Measurements from ENCODE around the gene INPP5D.

Gene INPP5D

GRCh38 chr2:233074106-233074505, 14.0 kb downstream of the INPP5D start:
- H3K27me3 ChIP-seq: no peaks in the 10 kb centered on the region
- no peak overlapping the region for H3K4me3 ChIP-seq
- H3K9ac ChIP-seq: peak overlapping the region in 7 of 11 experiments; percentile 3 to 80 (median 57); a peak in 7 of 22 replicates
- H3K9me3 ChIP-seq (replicated peaks in 1 of 11): peaks cover 0 to 22% (median 20%) of the 10 kb centered on the region in 11 experiments; a peak in 19 of 22 replicates
- H3K4me2 ChIP-seq: peak overlapping the region; percentile 71 to 98 (median 90); a peak in 21 of 22 replicates
- H4K20me1 ChIP-seq: peaks cover 9 to 68% (median 31%) of the 10 kb centered on the region in 11 experiments; a peak in 18 of 22 replicates
- H3K27ac ChIP-seq: peak overlapping the region; percentile 7 to 96 (median 84); a peak in 19 of 22 replicates
- no peak for TF ChIP-seq Cebpa-rat (IDR thresholded peaks at IDR 0.05)
- peaks cover 39 to 83% (median 62%) of the 10 kb centered on the region in 11 experiments for H3K36me3 ChIP-seq
- H3K4me1 ChIP-seq: peaks cover 67 to 87% (median 75%) of the 10 kb centered on the region in 10 experiments

GRCh38 chr2:233075141-233075965, 15.2 kb downstream of the INPP5D start:
- Histone ChIP-seq H3K36me3 (peaks cover 39 to 83% (median 63%) of the 10 kb centered on the region in 11 experiments), H4K20me1 (peaks cover 8 to 56% (median 27%) of the 10 kb centered on the region in 11 experiments; a peak in 17 of 22 replicates)

GRCh38 chr2:233075966-233076339, 15.8 kb downstream of the INPP5D start:
- Histone ChIP-seq H3K4me2 (peak overlapping the region; percentile 71 to 98 (median 90)), H3K4me1 (peaks cover 76 to 87% (median 84%) of the 10 kb centered on the region in 10 experiments), H3K9me3 (replicated peaks in 1 of 11) (peaks cover 0 to 14% (median 11%) of the 10 kb centered on the region in 11 experiments; a peak in 19 of 22 replicates), H3K27ac (peak overlapping the region; percentile 68 to 98 (median 88)), H4K20me1 (peaks cover 8 to 52% (median 22%) of the 10 kb centered on the region in 11 experiments; a peak in 16 of 22 replicates), H3K36me3 (peaks cover 39 to 83% (median 61%) of the 10 kb centered on the region in 11 experiments), H3K27me3 (no peaks in the 10 kb centered on the region), H3K9ac (peak overlapping the region; percentile 61 to 80 (median 70); a peak in 21 of 22 replicates), H3K4me3 (peak overlapping the region in 9 of 10 experiments; percentile 11 to 44 (median 29); a peak in 11 of 20 replicates)
- no peak for TF ChIP-seq Cebpa-rat (IDR thresholded peaks at IDR 0.05)

More at GRCh38 chr2:233075141-233075965, 15.2 kb downstream of the INPP5D start:
- peak overlapping the region in 8 of 10 experiments; percentile 8 to 44 (median 28); a peak in 11 of 20 replicates for H3K4me3 ChIP-seq
- no peaks in the 10 kb centered on the region for H3K27me3 ChIP-seq
- peaks cover 76 to 87% (median 81%) of the 10 kb centered on the region in 10 experiments for H3K4me1 ChIP-seq
- H3K9me3 ChIP-seq (replicated peaks in 1 of 11): peaks cover 0 to 20% (median 17%) of the 10 kb centered on the region in 11 experiments; a peak in 19 of 22 replicates
- no peak for TF ChIP-seq Cebpa-rat (IDR thresholded peaks at IDR 0.05)
- H3K27ac ChIP-seq: peak overlapping the region; percentile 68 to 98 (median 88)
- peak overlapping the region; percentile 71 to 98 (median 90) for H3K4me2 ChIP-seq
- peak overlapping the region; percentile 61 to 80 (median 70); a peak in 21 of 22 replicates for H3K9ac ChIP-seq

- Histone ChIP-seq H3K9ac (peak overlapping the region in 9 of 11 experiments; percentile 61 to 80 (median 70); a peak in 15 of 22 replicates), H3K27ac (peak overlapping the region; percentile 68 to 98 (median 88); a peak in 20 of 22 replicates), H3K36me3 (peaks cover 34 to 83% (median 59%) of the 10 kb centered on the region in 11 experiments), H4K20me1 (peaks cover 11 to 47% (median 23%) of the 10 kb centered on the region in 11 experiments; a peak in 16 of 22 replicates), H3K4me1 (peaks cover 84 to 93% (median 92%) of the 10 kb centered on the region in 10 experiments), H3K27me3 (no peaks in the 10 kb centered on the region), H3K4me3 (peak overlapping the region in 3 of 10 experiments; percentile 11 to 29 (median 23); a peak in 3 of 20 replicates), H3K4me2 (peak overlapping the region; percentile 71 to 98 (median 90)), H3K9me3 (replicated peaks in 1 of 11) (peaks cover 0 to 7% (median 3%) of the 10 kb centered on the region in 11 experiments; a peak in 11 of 22 replicates)
- no peak for TF ChIP-seq Cebpa-rat (IDR thresholded peaks at IDR 0.05)
Observed at GRCh38 chr2:233076749-233077148, 16.6 kb downstream of the INPP5D start.

GRCh38 chr2:233079473-233079877, 19.3 kb downstream of the INPP5D start:
- H3K4me3 ChIP-seq: peak overlapping the region in 5 of 10 experiments; percentile 4 to 38 (median 34); a peak in 2 of 20 replicates
- H3K27ac ChIP-seq: peak overlapping the region; percentile 88 to 98 (median 95); a peak in 20 of 22 replicates
- peaks cover 97 to 100% (median 100%) of the 10 kb centered on the region in 10 experiments for H3K4me1 ChIP-seq
- H4K20me1 ChIP-seq: peaks cover 6 to 24% (median 13%) of the 10 kb centered on the region in 11 experiments; a peak in 15 of 22 replicates
- H3K9me3 ChIP-seq (replicated peaks in 1 of 11): 0 out of 22 replicates have a peak, but pooled peaks cover 0 to 3% (median 0%) of the 10 kb centered on the region in 11 experiments
- H3K27me3 ChIP-seq: no peaks in the 10 kb centered on the region
- TF ChIP-seq Cebpa-rat (IDR thresholded peaks at IDR 0.05): no peak
- peak overlapping the region; percentile 85 to 98 (median 92) for H3K4me2 ChIP-seq
- peaks cover 13 to 78% (median 47%) of the 10 kb centered on the region in 11 experiments; a peak in 21 of 22 replicates for H3K36me3 ChIP-seq
- H3K9ac ChIP-seq: peak overlapping the region in 10 of 11 experiments; percentile 11 to 87 (median 84); a peak in 14 of 22 replicates

GRCh38 chr2:233079953-233080835, 20.1 kb downstream of the INPP5D start:
- Histone ChIP-seq H3K4me1 (peaks cover 97 to 100% (median 100%) of the 10 kb centered on the region in 10 experiments), H3K4me2 (peak overlapping the region; percentile 85 to 98 (median 92)), H3K36me3 (peaks cover 13 to 77% (median 44%) of the 10 kb centered on the region in 11 experiments; a peak in 21 of 22 replicates), H3K4me3 (peak overlapping the region in 3 of 10 experiments; percentile 12 to 63 (median 13); a peak in 3 of 20 replicates), H4K20me1 (peaks cover under 1 to 16% (median 6%) of the 10 kb centered on the region in 11 experiments; a peak in 14 of 22 replicates), H3K27ac (peak overlapping the region; percentile 88 to 98 (median 95)), H3K27me3 (no peaks in the 10 kb centered on the region), H3K9ac (peak overlapping the region; percentile 79 to 88 (median 84); a peak in 19 of 22 replicates), H3K9me3 (replicated peaks in 1 of 11) (0 out of 22 replicates have a peak, but pooled peaks cover 0 to 3% (median 0%) of the 10 kb centered on the region in 11 experiments)
- no peak for TF ChIP-seq Cebpa-rat (IDR thresholded peaks at IDR 0.05)

GRCh38 chr2:233080836-233081229, 20.7 kb downstream of the INPP5D start:
- peak overlapping the region; percentile 88 to 98 (median 95) for H3K27ac ChIP-seq
- peak overlapping the region in 4 of 10 experiments; percentile 3 to 63 (median 12); a peak in 5 of 20 replicates for H3K4me3 ChIP-seq
- no peak for TF ChIP-seq Cebpa-rat (IDR thresholded peaks at IDR 0.05)
- H3K4me1 ChIP-seq: peaks cover 99 to 100% (median 100%) of the 10 kb centered on the region in 10 experiments
- peak overlapping the region; percentile 79 to 88 (median 84); a peak in 21 of 22 replicates for H3K9ac ChIP-seq
- 0 out of 22 replicates have a peak, but pooled peaks cover 0 to 3% (median 0%) of the 10 kb centered on the region in 11 experiments for H3K9me3 ChIP-seq (replicated peaks in 1 of 11)
- no peaks in the 10 kb centered on the region for H3K27me3 ChIP-seq
- peaks cover 17 to 83% (median 44%) of the 10 kb centered on the region in 11 experiments; a peak in 21 of 22 replicates for H3K36me3 ChIP-seq
- H3K4me2 ChIP-seq: peak overlapping the region; percentile 85 to 98 (median 92)
- peaks cover 0 to 10% (median 0%) of the 10 kb centered on the region in 11 experiments; a peak in 5 of 22 replicates for H4K20me1 ChIP-seq

Measured in BLaER1 treated with 17β-estradiol and CSF1 and Interleukin-3, amounts not matched to agents 10 nM and 100 nM (cell line).